Stimulated activated CD8-positive, alpha-beta memory T cell treated with anti-CD3 and anti-CD28 coated beads, Interleukin-4, amount 100 ng/mL, for 4 hours (primary cell): ENCODE data around the gene USP10.

ENCODE experiments used
- DNase-seq, 2 donors: peaks; one replicate each; pipeline ENCODE4 v3.0.0-alpha.2; 2020; ENCODE audit warnings: low read depth in 2 of 2, low spot score in 1 of 2

Gene USP10

GRCh38 chr16:84769416-84769815 is 69.6 kb downstream of the USP10 start:
- no peak for DNase-seq

DNA sequence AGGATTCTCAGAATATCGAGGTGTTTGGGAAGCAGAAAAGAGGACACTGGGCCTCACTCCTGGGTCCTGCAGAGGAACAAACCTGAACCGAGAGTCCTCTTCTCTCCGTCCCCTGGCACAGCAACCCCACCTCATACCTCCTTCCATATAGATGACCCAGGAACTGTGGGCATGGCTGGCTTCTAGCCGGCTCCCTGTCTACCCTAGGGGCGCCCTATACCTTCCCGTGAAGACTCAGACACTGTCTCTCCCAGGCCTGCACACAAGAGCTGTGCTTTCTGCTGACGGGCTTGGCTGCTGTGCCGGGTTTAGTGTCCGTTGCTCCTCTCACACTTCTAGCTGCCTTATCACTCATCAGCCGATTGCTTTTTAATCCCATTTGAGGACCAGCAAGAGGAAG is 73.5 kb downstream of the USP10 start:
- DNase-seq, result no peak

GRCh38 chr16:84774810-84775209 is 75.0 kb downstream of the USP10 start:
- DNase-seq, result no peak

- DNase-seq, result no peak
Observed at GRCh38 chr16:84775262-84775810, 75.5 kb downstream of the USP10 start.

DNA sequence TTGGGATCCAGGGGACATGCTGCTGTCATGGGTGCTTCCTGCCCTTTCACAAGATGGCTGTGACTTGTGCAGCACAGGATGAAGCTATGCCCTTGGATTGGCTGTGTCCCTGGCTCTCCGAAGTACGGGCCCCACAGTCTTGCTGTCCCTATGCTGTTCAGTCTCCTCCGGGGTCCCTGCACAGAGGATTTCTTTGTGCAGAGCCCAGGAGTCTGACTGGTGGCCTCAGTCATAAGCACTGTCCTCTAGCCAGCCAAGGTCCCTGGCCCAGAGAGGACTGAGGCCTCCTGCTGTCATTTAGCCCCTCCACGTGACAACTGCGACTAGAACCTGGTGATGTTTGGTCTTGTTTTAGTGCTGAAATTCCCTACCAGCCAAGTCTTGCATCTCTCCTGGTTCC is 77.6 kb downstream of the USP10 start:
- no peak for DNase-seq

DNA sequence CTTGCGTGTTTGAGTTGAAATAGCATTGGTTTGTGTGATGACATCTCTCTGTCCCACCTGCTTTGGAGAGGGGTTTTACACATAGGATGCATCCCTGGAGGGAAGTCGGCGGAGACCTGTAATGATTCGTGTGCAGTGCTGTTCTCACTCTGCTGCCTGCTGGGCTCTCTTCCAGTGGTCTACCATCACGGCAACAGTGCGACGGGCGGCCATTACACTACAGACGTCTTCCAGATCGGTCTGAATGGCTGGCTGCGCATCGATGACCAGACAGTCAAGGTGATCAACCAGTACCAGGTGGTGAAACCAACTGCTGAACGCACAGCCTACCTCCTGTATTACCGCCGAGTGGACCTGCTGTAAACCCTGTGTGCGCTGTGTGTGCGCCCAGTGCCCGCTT is 78.9 kb downstream of the USP10 start:
- DNase-seq, result no peak

- no peak for DNase-seq
Observed at GRCh38 chr16:84780063-84780462, 80.3 kb downstream of the USP10 start.

DNA sequence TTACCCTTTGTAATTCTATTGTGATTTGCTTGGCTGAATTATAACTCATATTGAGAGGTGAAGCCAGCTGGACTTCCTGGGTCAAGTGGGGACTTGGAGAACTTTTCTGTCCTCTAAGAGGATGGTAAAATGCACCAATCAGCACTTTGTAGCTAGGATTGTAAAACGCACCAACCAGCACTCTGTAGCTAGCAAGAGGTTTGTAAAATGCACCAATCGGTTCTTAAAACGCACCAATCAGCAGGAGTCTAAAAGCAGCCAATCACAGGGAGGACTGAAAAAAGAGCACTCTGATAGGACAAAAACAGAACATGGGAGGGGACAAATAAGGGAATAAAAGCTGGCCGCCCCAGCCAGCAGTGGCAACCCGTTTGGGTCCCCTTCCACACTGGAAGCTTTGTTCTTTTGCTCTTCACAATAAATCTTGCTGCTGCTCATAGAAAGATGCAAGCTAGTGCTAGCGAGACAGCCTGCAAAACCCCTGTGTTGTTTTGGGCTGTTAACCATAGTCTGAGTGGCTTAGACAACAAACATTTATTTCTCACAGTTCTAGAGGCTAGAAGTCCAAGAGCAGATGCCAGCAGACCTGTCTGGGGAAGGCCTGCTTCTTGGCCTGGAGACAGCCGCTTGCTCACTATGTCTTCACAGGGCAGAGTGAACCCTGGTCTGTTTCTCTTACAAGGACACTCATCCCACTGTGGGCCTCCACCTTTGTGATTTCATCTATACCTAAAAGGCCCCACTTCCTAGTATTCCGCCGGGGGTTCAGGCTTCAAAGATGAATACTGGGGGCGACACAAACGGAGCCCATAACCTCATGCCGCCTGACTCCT is 81.0 kb downstream of the USP10 start:
- no peak for DNase-seq

DNA sequence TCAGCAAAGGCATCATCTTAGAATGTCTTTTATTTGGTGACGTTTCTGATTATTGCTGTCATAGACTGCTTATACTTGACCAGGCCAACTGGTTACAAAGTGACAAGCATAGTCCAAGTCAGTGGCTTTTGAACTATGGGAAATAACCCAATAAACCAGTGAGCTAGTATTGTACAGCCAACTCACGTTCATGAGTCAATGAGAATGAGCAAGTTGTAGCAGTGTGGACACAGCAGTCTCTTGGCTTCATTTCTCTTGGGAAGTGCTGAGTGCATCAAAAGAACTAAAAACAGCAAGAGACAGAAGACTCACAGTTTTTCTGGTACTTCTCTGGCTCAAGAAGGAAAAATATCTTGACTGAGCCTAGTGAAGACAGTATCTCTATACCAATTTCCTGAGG is 83.0 kb downstream of the USP10 start:
- no peak for DNase-seq

- no peak for DNase-seq
Observed at GRCh38 chr16:84785843-84786581, 86.2 kb downstream of the USP10 start.

DNA sequence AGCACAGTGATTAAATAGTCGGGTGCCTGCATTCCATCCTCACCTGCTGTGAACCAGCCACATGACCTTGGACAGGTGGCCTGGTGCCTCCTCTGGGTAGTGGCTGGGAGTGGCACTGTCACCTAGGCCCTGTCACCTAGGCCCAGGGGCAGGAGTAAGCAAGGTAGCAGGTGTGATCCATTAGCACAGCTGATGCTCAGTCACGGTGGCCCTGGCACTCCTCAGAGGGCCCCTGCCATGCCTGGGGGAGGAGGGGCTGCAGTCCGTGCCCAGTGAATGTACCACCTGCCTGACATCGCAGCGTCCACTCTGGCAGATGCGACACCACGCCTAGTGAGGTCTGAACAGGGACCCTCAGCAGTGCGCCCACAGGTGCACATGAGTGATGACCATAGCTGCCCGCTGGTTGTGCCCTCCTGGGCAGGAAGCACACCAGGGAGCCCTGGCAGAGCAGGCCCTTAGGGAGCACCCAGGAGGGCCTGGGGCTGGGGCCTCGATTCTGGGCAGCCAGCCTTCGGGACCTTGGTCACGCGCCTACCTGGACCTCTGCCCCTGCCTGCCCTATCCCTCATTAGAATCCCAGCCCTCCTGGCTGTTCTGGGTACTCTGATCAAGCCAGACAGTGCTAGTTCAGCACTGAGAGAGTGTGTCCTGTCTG is 86.9 kb downstream of the USP10 start:
- DNase-seq, result no peak

DNA sequence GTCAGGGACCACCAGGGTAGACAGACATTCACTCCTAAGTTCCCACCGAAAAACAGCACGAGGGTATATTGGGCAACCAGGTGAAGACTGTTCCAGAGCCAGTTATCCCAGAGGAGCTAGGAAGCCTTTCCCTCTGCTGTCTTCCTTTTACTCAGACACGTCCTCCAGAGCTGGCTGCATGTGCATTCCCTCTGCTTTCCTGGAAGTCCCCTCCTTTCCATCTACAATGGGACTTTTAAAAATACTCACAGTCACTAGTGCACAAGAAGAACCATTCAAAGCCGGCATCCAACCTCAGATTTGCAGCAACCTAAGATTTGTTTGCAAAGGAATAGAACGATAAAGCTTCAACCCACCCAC is 87.4 kb downstream of the USP10 start:
- DNase-seq, result no peak

DNA sequence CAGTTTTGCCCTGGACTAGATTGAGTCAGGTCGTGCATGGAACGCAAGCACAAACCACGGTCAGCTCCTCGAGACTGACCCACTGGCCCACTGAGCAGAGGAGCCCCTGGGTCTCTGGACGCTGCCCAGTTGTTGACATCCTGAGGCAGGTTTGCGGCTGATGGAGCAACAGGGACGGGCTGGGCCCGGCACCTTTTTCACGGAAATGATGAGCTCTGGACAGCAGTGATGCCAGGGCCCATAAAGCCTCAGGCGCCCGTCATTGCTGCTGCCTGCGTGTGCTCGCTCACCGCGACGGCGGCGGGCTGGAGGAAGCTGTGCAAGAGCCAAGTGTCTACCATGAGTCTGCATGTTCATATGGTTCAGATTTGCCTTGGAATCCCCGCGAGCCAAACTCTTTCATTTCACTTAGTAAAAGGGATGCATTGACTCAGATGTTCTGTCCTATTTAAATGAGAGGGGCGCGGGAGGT is 89.2 kb downstream of the USP10 start:
- no peak for DNase-seq

DNA sequence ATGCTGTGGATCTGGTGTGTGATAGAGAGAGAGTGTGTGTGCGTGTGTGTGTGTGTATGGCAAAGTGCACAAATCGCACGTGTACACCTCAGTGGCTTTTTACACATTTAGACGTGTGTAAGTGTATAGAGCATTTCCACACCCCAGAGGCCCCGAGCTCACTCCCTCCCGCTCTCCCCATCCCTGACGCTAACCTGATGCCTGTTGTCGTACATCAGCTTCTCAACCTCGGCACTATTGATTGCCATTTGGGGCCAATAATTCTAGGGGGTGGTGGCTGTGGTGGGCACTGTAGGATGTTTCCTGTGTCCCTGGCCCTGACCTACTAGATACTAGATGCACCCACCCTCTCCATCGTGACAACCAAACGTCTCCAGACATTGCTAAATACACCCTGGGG is 89.6 kb downstream of the USP10 start:
- DNase-seq, result no peak

GRCh38 chr16:84790301-84790700 is 90.5 kb downstream of the USP10 start:
- DNase-seq, result no peak

- no peak for DNase-seq
Observed at GRCh38 chr16:84791088-84791487, 91.3 kb downstream of the USP10 start.

GRCh38 chr16:84791501-84791900 is 91.7 kb downstream of the USP10 start:
- no peak for DNase-seq

- no peak for DNase-seq
Observed at GRCh38 chr16:84794186-84794585, 94.4 kb downstream of the USP10 start.

- DNase-seq, result no peak
Observed at GRCh38 chr16:84794626-84795025, 94.8 kb downstream of the USP10 start.

- no peak for DNase-seq
Observed at GRCh38 chr16:84795329-84796053, 95.7 kb downstream of the USP10 start.
